SU-DHL-6 (cell line): ENCODE data around the gene OAS3.

Source experiments
- H2AFZ ChIP-seq: fragments of 200-600 bp; sonication (generic); 2 replicates; pipeline ENCODE4 v1.6.1; 2014; ENCODE audit warnings: low read depth, mild to moderate bottlenecking, moderate library complexity, mixed read lengths, antibody characterized with exemption, low read length; ENCODE audit not compliant: severe bottlenecking
- H3F3A ChIP-seq: fragments of 200-600 bp; shearing (Covaris generic); 2 replicates; pipeline ENCODE4 v1.6.0; 2016; ENCODE audit warnings: antibody characterized with exemption, mild to moderate bottlenecking; ENCODE audit not compliant: insufficient read depth
- H3K27ac ChIP-seq: fragments of 200-600 bp; sonication (generic); 2 replicates; pipeline ENCODE4 v1.5.1; 2016; ENCODE audit warnings: low read depth, mild to moderate bottlenecking, low read length, moderate library complexity, mixed read lengths
- H3K27me3 ChIP-seq: fragments of 200-600 bp; sonication (generic), shearing (Covaris generic); 2 replicates; pipeline ENCODE4 v1.6.0; 2014; ENCODE audit warnings: mild to moderate bottlenecking, low read length
- H3K36me3 ChIP-seq: fragments of 200-600 bp; sonication (generic); 2 replicates; pipeline ENCODE4 v1.6.1; 2014; ENCODE audit warnings: mild to moderate bottlenecking, low read length, mixed read lengths
- H3K4me2 ChIP-seq: fragments of 300-600, 200-600 bp; shearing (Covaris generic), sonication (generic); 2 replicates; pipeline ENCODE4 v1.6.0; 2014; ENCODE audit warnings: low read length, low read depth, mild to moderate bottlenecking; ENCODE audit not compliant: poor library complexity, severe bottlenecking
- H3K4me3 ChIP-seq: fragments of 200-600 bp; sonication (generic); 2 replicates; pipeline ENCODE4 v1.5.1; 2014; ENCODE audit warnings: antibody characterized with exemption, low read length, mild to moderate bottlenecking, mixed read lengths; ENCODE audit not compliant: insufficient read depth, poor library complexity, severe bottlenecking
- H3K79me2 ChIP-seq: fragments of 200-600 bp; sonication (generic); 2 replicates; pipeline ENCODE4 v1.6.1; 2014; ENCODE audit warnings: mild to moderate bottlenecking, low read length, moderate library complexity; ENCODE audit not compliant: insufficient read depth
- H3K9ac ChIP-seq: fragments of 200-600 bp; sonication (generic); 2 replicates; pipeline ENCODE4 v1.7.0; 2014; ENCODE audit warnings: mild to moderate bottlenecking, low read length
- H3K9me2 ChIP-seq: fragments of 200-600 bp; sonication (generic); replicated peaks from 2 replicates; pipeline ENCODE4 v1.6.1; 2014; ENCODE audit warnings: low read length; ENCODE audit not compliant: insufficient read depth
- H3K9me3 ChIP-seq: fragments of 200-600 bp; sonication (generic); 2 replicates; pipeline ENCODE4 v1.6.1; 2014; ENCODE audit warnings: low read length, mixed read lengths; ENCODE audit not compliant: insufficient read depth
- H4K20me1 ChIP-seq: fragments of 200-600 bp; sonication (generic); 2 replicates; pipeline ENCODE4 v1.6.1; 2014; ENCODE audit warnings: low read depth, mild to moderate bottlenecking, antibody characterized with exemption, low read length, moderate library complexity, mixed read lengths
- EZH2phosphoT487 ChIP-seq: fragments of 200-600 bp; sonication (generic), shearing (Covaris generic); conservative IDR thresholded peaks from 2 replicates; pipeline ENCODE4 v1.6.1; 2018; ENCODE audit warnings: mild to moderate bottlenecking, antibody characterized with exemption, low read length, moderate library complexity, mixed read lengths
- TF ChIP-seq, protein P1 (sequence below): fragments of 200-600 bp; sonication (generic); IDR thresholded peaks from one replicate; pipeline ENCODE4 v1.5.1; 2017; ENCODE audit warnings: antibody characterized with exemption, mild to moderate bottlenecking, low read length, moderate library complexity; ENCODE audit not compliant: insufficient read depth, poor library complexity, severe bottlenecking

Gene OAS3

DNA sequence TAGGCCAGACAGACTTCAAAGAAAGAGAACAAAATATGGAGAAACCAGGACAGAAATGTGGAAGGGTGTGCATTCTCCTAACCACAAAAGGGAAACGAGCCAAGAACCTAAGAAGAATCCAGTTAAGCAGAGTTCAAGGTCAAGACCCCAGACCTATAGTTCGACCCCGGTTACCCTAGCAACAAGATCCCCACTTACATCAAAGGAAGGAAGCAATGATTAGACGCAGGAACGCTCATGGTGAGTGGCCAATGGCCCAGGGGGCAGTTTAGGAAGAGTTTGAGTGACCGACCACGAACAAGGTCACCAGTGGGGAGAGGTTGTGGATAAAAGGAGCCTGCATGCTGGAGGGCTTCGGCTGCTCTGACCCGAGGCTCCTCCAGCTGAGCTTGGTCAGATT, 76.3 kb downstream of the OAS3 start:
- H3K79me2 ChIP-seq: no peaks in the 10 kb centered on the region
- TF ChIP-seq, protein P1, sequence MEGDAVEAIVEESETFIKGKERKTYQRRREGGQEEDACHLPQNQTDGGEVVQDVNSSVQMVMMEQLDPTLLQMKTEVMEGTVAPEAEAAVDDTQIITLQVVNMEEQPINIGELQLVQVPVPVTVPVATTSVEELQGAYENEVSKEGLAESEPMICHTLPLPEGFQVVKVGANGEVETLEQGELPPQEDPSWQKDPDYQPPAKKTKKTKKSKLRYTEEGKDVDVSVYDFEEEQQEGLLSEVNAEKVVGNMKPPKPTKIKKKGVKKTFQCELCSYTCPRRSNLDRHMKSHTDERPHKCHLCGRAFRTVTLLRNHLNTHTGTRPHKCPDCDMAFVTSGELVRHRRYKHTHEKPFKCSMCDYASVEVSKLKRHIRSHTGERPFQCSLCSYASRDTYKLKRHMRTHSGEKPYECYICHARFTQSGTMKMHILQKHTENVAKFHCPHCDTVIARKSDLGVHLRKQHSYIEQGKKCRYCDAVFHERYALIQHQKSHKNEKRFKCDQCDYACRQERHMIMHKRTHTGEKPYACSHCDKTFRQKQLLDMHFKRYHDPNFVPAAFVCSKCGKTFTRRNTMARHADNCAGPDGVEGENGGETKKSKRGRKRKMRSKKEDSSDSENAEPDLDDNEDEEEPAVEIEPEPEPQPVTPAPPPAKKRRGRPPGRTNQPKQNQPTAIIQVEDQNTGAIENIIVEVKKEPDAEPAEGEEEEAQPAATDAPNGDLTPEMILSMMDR: no peak
- no peak for TF ChIP-seq EZH2phosphoT487
- peaks cover 6% of the 10 kb centered on the region; the same call in 1 of the 2 replicates for H3K36me3 ChIP-seq
- H3K9me2 ChIP-seq: no peaks in the 10 kb centered on the region
- H2AFZ ChIP-seq: no peak overlapping the region
- H3K27me3 ChIP-seq: no peaks in the 10 kb centered on the region
- 0 out of 2 replicates have a peak, but pooled peaks cover 7% of the 10 kb centered on the region for H3K9me3 ChIP-seq
- no peaks in the 10 kb centered on the region for H3F3A ChIP-seq
- H3K4me3 ChIP-seq: no peak overlapping the region
- no peak overlapping the region for H3K4me2 ChIP-seq
- no peaks in the 10 kb centered on the region for H4K20me1 ChIP-seq
- H3K9ac ChIP-seq: no peak overlapping the region
- H3K27ac ChIP-seq: no peak overlapping the region

DNA sequence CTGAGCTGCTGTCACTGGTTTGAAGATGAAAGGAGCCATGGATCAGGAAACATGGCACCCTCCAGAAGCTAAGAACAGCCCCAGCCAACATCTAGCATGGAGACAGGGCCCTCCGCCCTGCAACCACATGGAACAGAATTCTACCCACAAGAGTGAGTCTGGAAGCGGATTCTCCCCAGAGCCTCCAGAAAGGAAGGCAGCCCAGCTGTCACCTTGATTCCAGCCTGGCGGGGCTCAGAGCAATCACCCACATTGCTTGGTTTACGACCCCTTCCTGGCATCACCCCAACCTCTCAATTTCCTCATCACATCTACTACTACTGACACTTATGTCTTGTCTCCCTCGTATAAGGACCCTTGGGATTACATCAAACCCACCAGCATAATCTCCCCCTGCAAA, 78.5 kb downstream of the OAS3 start:
- H3K27ac ChIP-seq: no peak overlapping the region
- H2AFZ ChIP-seq: no peak overlapping the region
- H3K4me3 ChIP-seq: no peak overlapping the region
- no peak overlapping the region for H3K9ac ChIP-seq
- no peaks in the 10 kb centered on the region for H3K36me3 ChIP-seq
- H3K27me3 ChIP-seq: no peaks in the 10 kb centered on the region
- no peak overlapping the region for H3K4me2 ChIP-seq
- H3K9me3 ChIP-seq: no peaks in the 10 kb centered on the region
- H3F3A ChIP-seq: no peaks in the 10 kb centered on the region
- TF ChIP-seq EZH2phosphoT487: no peak
- TF ChIP-seq, protein P1: no peak
- H4K20me1 ChIP-seq: no peaks in the 10 kb centered on the region
- H3K79me2 ChIP-seq: no peaks in the 10 kb centered on the region
- H3K9me2 ChIP-seq: no peaks in the 10 kb centered on the region

DNA sequence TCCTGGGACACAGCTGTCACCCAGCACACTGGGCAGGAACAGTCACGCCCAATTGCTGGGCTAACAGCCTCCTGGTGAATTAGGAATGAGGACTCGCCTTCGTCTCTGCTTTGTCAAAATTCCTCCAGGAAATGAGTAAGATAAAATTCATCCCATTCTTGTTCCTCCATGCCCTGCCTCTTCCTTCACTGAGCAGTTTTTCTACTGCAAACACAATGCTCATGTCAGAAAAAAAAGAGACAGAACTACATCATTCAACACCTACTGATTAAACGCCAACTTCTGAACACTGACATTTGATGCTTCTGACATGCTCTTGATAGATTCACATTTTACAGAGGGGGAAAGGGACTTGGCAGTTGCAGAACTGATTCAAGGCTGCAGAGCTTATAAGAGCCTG, 80.8 kb downstream of the OAS3 start:
- H3K36me3 ChIP-seq: no peaks in the 10 kb centered on the region

More for the DNA sequence above, 80.8 kb downstream of the OAS3 start:
- no peak overlapping the region for H3K27ac ChIP-seq
- no peaks in the 10 kb centered on the region for H3K79me2 ChIP-seq
- no peaks in the 10 kb centered on the region for H3K9me2 ChIP-seq
- TF ChIP-seq EZH2phosphoT487: no peak
- TF ChIP-seq, protein P1: no peak
- H2AFZ ChIP-seq: no peak overlapping the region
- H3F3A ChIP-seq: no peaks in the 10 kb centered on the region
- H3K4me2 ChIP-seq: no peak overlapping the region
- H3K9me3 ChIP-seq: no peaks in the 10 kb centered on the region
- no peak overlapping the region for H3K9ac ChIP-seq
- H3K27me3 ChIP-seq: no peaks in the 10 kb centered on the region
- H4K20me1 ChIP-seq: no peaks in the 10 kb centered on the region
- H3K4me3 ChIP-seq: no peak overlapping the region
